IMR-90 (cell line): ENCODE results near the gene CYP51A1. TPM values are rescaled to one million over a fixed set of nuclear protein-coding genes. Genes with fewer than 3 reads are reported as not detected.

Experiments
- ATAC-seq: fragments of 200-7000 bp; cut with Tn5 transposase; 2 replicates; pipeline ENCODE4 v1.9.1; 2020; ENCODE audit warnings: low read depth, mild to moderate bottlenecking, moderate library complexity
- BruUV-seq: library from RNA; stranded (reverse); fragments of 400-500 nt; replicated peaks from 2 replicates; lab custom pipeline; 2021; lab: Mats Ljungman, UMichigan
- CTCF ChIA-PET: fragments of 300-600 bp; formaldehyde crosslinking; extraction: SDS; loops from one replicate; lab custom pipeline; 2021; ENCODE audit warnings: antibody characterized with exemption; lab: Yijun Ruan, JAX
- POLR2A ChIA-PET: fragments of 300-600 bp; sonication (Branson Sonifier 250); formaldehyde crosslinking; loops from one replicate; lab custom pipeline; 2022; ENCODE audit warnings: antibody characterized with exemption; ENCODE audit not compliant: unreplicated experiment; lab: Charles Lee
- DNase-seq: peaks from one replicate; pipeline ENCODE4 v3.0.0; 2013
- H2AFZ ChIP-seq: replicated peaks from 2 replicates; pipeline ENCODE3; 2013; ENCODE audit warnings: low read length, mild to moderate bottlenecking; ENCODE audit not compliant: poor library complexity
- H2AK5ac ChIP-seq: 2 replicates; pipeline ENCODE4 v1.6.1; 2013; ENCODE audit warnings: low read depth, low read length, inconsistent platforms
- H2AK9ac ChIP-seq: replicated peaks from 2 replicates; pipeline ENCODE3; 2013; ENCODE audit warnings: mild to moderate bottlenecking, low read depth, low read length, moderate library complexity; ENCODE audit not compliant: poor library complexity
- H2BK120ac ChIP-seq: 2 replicates; pipeline ENCODE4 v1.6.1; 2013; ENCODE audit warnings: low read depth, low read length, inconsistent platforms
- H2BK15ac ChIP-seq: 3 replicates; pipeline ENCODE4 v1.6.1; 2013; ENCODE audit warnings: low read depth, low read length, inconsistent platforms
- H2BK20ac ChIP-seq: 2 replicates; pipeline ENCODE4 v1.6.1; 2013; ENCODE audit warnings: low read depth, mild to moderate bottlenecking, inconsistent platforms, low read length, moderate library complexity
- H2BK5ac ChIP-seq: 2 replicates; pipeline ENCODE4 v1.6.1; 2013; ENCODE audit warnings: mild to moderate bottlenecking, low read depth, low read length, inconsistent platforms; ENCODE audit not compliant: poor library complexity, severe bottlenecking
- H3K14ac ChIP-seq: replicated peaks from 2 replicates; pipeline ENCODE4 v1.6.1; 2013; ENCODE audit warnings: low read depth, low read length, inconsistent platforms
- H3K18ac ChIP-seq: 2 replicates; pipeline ENCODE4 v1.6.1; 2013; ENCODE audit warnings: low read depth, low read length, control low read depth
- H3K23ac ChIP-seq: 2 replicates; pipeline ENCODE4 v1.6.1; 2013; ENCODE audit warnings: low read depth, low read length, inconsistent platforms
- H3K27ac ChIP-seq: 2 replicates; pipeline ENCODE4 v1.5.1; 2013; ENCODE audit warnings: mild to moderate bottlenecking, control low read depth, low read length; ENCODE audit not compliant: insufficient read depth
- H3K27me3 ChIP-seq: 2 replicates; pipeline ENCODE4 v1.6.1; 2013; ENCODE audit warnings: low read length; ENCODE audit not compliant: control insufficient read depth, insufficient read depth
- H3K36me3 ChIP-seq: 2 replicates; pipeline ENCODE4 v1.6.1; 2013; ENCODE audit warnings: low read length, mixed read lengths; ENCODE audit not compliant: control insufficient read depth, insufficient read depth
- H3K4ac ChIP-seq: 2 replicates; pipeline ENCODE4 v1.6.1; 2013; ENCODE audit warnings: low read depth, low read length, inconsistent platforms
- H3K4me1 ChIP-seq: 2 replicates; pipeline ENCODE4 v1.6.1; 2013; ENCODE audit warnings: low read length, mixed read lengths; ENCODE audit not compliant: control insufficient read depth, insufficient read depth
- H3K4me2 ChIP-seq: 2 replicates; pipeline ENCODE4 v1.6.1; 2013; ENCODE audit warnings: low read depth, mild to moderate bottlenecking, control low read depth, low read length, moderate library complexity
- H3K4me3 ChIP-seq: 2 replicates; pipeline ENCODE4 v1.5.1; 2013; ENCODE audit warnings: low read depth, mild to moderate bottlenecking, control low read depth, low read length, moderate library complexity; ENCODE audit not compliant: insufficient read depth
- H3K56ac ChIP-seq: 2 replicates; pipeline ENCODE4 v1.6.1; 2013; ENCODE audit warnings: low read length, inconsistent platforms; ENCODE audit not compliant: insufficient read depth; ENCODE audit errors: extremely low read depth
- H3K79me1 ChIP-seq, 2 experiments: 2 replicates each; pipeline ENCODE4 v1.6.1; 2013; ENCODE audit warnings: low read length in 2 of 2, inconsistent platforms in 1 of 2, low read depth in 1 of 2
- H3K9ac ChIP-seq: 2 replicates; pipeline ENCODE4 v1.6.1; 2013; ENCODE audit warnings: low read depth, low read length, control low read depth
- H3K9me1 ChIP-seq: 2 replicates; pipeline ENCODE4 v1.6.1; 2013; ENCODE audit warnings: low read length, inconsistent platforms; ENCODE audit not compliant: insufficient read depth
- H3K9me3 ChIP-seq: 2 replicates; pipeline ENCODE4 v1.6.1; 2013; ENCODE audit warnings: low read length; ENCODE audit not compliant: control insufficient read depth, insufficient read depth
- H4K20me1 ChIP-seq: 2 replicates; pipeline ENCODE4 v1.6.1; 2013; ENCODE audit warnings: low read length, inconsistent platforms; ENCODE audit not compliant: insufficient read depth
- H4K5ac ChIP-seq: 2 replicates; pipeline ENCODE4 v1.6.1; 2013; ENCODE audit warnings: mild to moderate bottlenecking, low read depth, low read length, control low read depth
- H4K8ac ChIP-seq, 2 experiments: 2 replicates each; pipeline ENCODE4 v1.6.1; 2013; ENCODE audit warnings: low read depth in 2 of 2, low read length in 2 of 2, control low read depth in 1 of 2, inconsistent platforms in 1 of 2
- H4K91ac ChIP-seq: 2 replicates; pipeline ENCODE4 v1.6.1; 2013; ENCODE audit warnings: low read depth, low read length, inconsistent platforms; ENCODE audit not compliant: insufficient read depth
- BHLHE40 ChIP-seq: fragments of 150-350 bp; IDR thresholded peaks from 2 replicates; pipeline ENCODE4 v1.6.1; 2016; ENCODE audit warnings: mild to moderate bottlenecking, low read depth, low read length
- RCOR1 ChIP-seq: IDR thresholded peaks from 2 replicates; pipeline ENCODE4 v1.6.1; 2012; ENCODE audit warnings: mild to moderate bottlenecking, low read length, improper control_type of control experiment; ENCODE audit not compliant: insufficient replicate concordance
- WGBS, 2 experiments: methylation state at CpG; one replicate each; pipeline versions ENCODE4 v1.1.5 to v1.1.7; 2013; ENCODE audit warnings: missing lambda C conversion rate in 2 of 2; ENCODE audit not compliant: insufficient read length in 1 of 2; ENCODE audit errors: extremely low coverage in 2 of 2; 5-methylcytosine and 5-hydroxymethylcytosine counted together
- dilution Hi-C: fragments of 300-500 bp; cut with HindIII; formaldehyde crosslinking; loops from one replicate; pipeline ENCODE4 v1.14.3; 2018; ENCODE audit warnings: low sequenced_read_pairs; ENCODE audit not compliant: unreplicated experiment
- in situ Hi-C: fragments of 300-500 bp; cut with MboI; formaldehyde crosslinking; loops from 3 replicates; pipeline ENCODE4 v1.14.3; 2019; ENCODE audit warnings: low sequenced_read_pairs, inconsistent platforms, mixed read lengths
- intact Hi-C: fragments of 100-400 bp; cut with micrococcal nuclease; formaldehyde crosslinking; loops from 2 replicates; pipeline ENCODE4 v1.10.0; 2022
- polyA plus RNA-seq, 3 experiments: library from polyadenylated mRNA; depleted of rRNA; stranded (reverse); fragments of >200 nt; gene quantifications; 2 replicates each; pipeline ENCODE4 v1.2.3, GENCODE V29; 2012; ENCODE audit warnings: low replicate concordance in 1 of 3
- total RNA-seq: library from RNA; depleted of rRNA; stranded (reverse); fragments of >200 nt; gene quantifications from 2 replicates; pipeline ENCODE4 v1.2.3, GENCODE V29; 2012

Gene CYP51A1
- total and polyA plus RNA-seq, 2 of the 4 experiments (the other 2 are of a cell fraction) = 12.1 to 76.4 TPM

- Histone ChIP-seq H3K9me3 (no peaks in the 10 kb centered on the region), H2AK9ac (no peak overlapping the region), H3K9ac (no peak overlapping the region), H2BK5ac (no peak overlapping the region), H3K36me3 (peaks cover 15% of the 10 kb centered on the region), H4K5ac (no peak overlapping the region), H2BK15ac (no peak overlapping the region), H2AFZ (no peak overlapping the region), H2BK120ac (no peak overlapping the region), H3K27ac (no peak overlapping the region), H3K4ac (no peak overlapping the region), H2AK5ac (no peak overlapping the region), H3K23ac (no peak overlapping the region), H3K9me1 (no peaks in the 10 kb centered on the region), H3K18ac (no peak overlapping the region), H3K4me3 (no peak overlapping the region), H3K4me2 (no peak overlapping the region), H3K79me1 (no peaks in the 10 kb centered on the region), H4K91ac (no peak overlapping the region), H3K56ac (no peak overlapping the region), H4K8ac (no peak overlapping the region), H4K20me1 (no peaks in the 10 kb centered on the region), H3K27me3 (no peaks in the 10 kb centered on the region), H3K4me1 (no peaks in the 10 kb centered on the region), H2BK20ac (no peak overlapping the region), H3K14ac (no peak overlapping the region)
- ATAC-seq (no peak), DNase-seq (no peak)
- no TSS peak for BruUV-seq
- POLR2A ChIA-PET = no interaction called here
- intact Hi-C loops = no loop called here
- dilution Hi-C loops = no loop called here
- in situ Hi-C loops = no loop called here
- CTCF ChIA-PET = interaction anchor here (0.6 kb wide), 1 partner anchor 238 kb away, joined by 4 read pairs; no protein-coding TSS in a partner anchor
- 100% methylated on average over 1 of the region's 2 CpGs; no CpG with 5 or more reads in 1 of the 2 experiments for WGBS, 2 experiments
- TF ChIP-seq BHLHE40 (no peak), RCOR1 (no peak)
Observed at GRCh38 chr7:92110857-92111256, 23.4 kb downstream of the CYP51A1 start.
